ENCODE data around the gene GTF2IRD2.
"Not testable (repeated sequence)": the region's sequence is repeated elsewhere in the genome, so short reads cannot be mapped to it uniquely, and the experiment has no call there.

GRCh38 chr7:74758268-74758667 is 93.1 kb downstream of the GTF2IRD2 start:
- TF ChIP-seq CTCF (tag by site-specific recombination; IDR thresholded peaks at IDR 0.05); ZBTB21 (tag by site-specific recombination; IDR thresholded peaks at IDR 0.05); ZBTB7A (tag by site-specific recombination; IDR thresholded peaks at IDR 0.05; ENCODE audit: low read depth); ZNF155 (tag by site-specific recombination; IDR thresholded peaks at IDR 0.05); TCF7L2 (IDR thresholded peaks at IDR 0.05; ENCODE audit: borderline replicate concordance, low read depth, low read length); PBX3 (CRISPR knock-in tag; IDR thresholded peaks at IDR 0.05); ZBTB11 (tag by site-specific recombination; conservative IDR thresholded peaks at IDR 0.05; ENCODE audit: low read depth); BCL11B (tag by site-specific recombination; IDR thresholded peaks at IDR 0.05; ENCODE audit: low read depth); AEBP2 (tag by site-specific recombination; IDR thresholded peaks at IDR 0.05; ENCODE audit: borderline replicate concordance); ZNF214 (tag by site-specific recombination; IDR thresholded peaks at IDR 0.05; ENCODE audit: borderline replicate concordance); ZNF324 (tag by site-specific recombination; IDR thresholded peaks at IDR 0.05); ZNF174 (tag by site-specific recombination; IDR thresholded peaks at IDR 0.05): not testable (repeated sequence)
